H1 (cell line): ENCODE results near the gene PAX8. TPM values are rescaled to one million over a fixed set of nuclear protein-coding genes. Genes with fewer than 3 reads are reported as not detected.

ENCODE experiments used
- CTCF ChIA-PET: fragments of 300-600 bp; sonication (Branson Sonifier 250); formaldehyde crosslinking; loops from one replicate; lab custom pipeline; 2021; ENCODE audit not compliant: partially characterized antibody; lab: Charles Lee
- POLR2A ChIA-PET: fragments of 300-600 bp; sonication (Branson Sonifier 250); formaldehyde crosslinking; loops from one replicate; lab custom pipeline; 2021; ENCODE audit warnings: inconsistent platforms; ENCODE audit not compliant: partially characterized antibody; lab: Charles Lee
- DNase-seq, 2 experiments: peaks; one replicate each; pipeline versions ENCODE4 v3.0.0 to v3.0.0-alpha.2; 2010 to 2022; ENCODE audit warnings: low spot score in 2 of 2, low read depth in 1 of 2, mixed read lengths in 1 of 2
- FAIRE-seq: peaks from 2 replicates; lab custom pipeline; 2011; peaks lifted over from hg19 to GRCh38; lab: Jason Lieb, UNC
- H2AFZ ChIP-seq: 2 replicates; pipeline ENCODE4 v1.8.1; 2012; ENCODE audit warnings: low read length, inconsistent platforms
- H2AK5ac ChIP-seq: 2 replicates; pipeline ENCODE4 v1.6.1; 2013; ENCODE audit warnings: low read depth, low read length
- H2BK120ac ChIP-seq: replicated peaks from 2 replicates; pipeline ENCODE3; 2013; ENCODE audit warnings: low read depth, low read length, inconsistent platforms
- H2BK12ac ChIP-seq: 2 replicates; pipeline ENCODE4 v1.6.1; 2013; ENCODE audit warnings: low read depth, low read length
- H2BK15ac ChIP-seq: 2 replicates; pipeline ENCODE4 v1.6.1; 2013; ENCODE audit warnings: low read length
- H2BK20ac ChIP-seq: 2 replicates; pipeline ENCODE4 v1.6.1; 2013; ENCODE audit warnings: low read length
- H2BK5ac ChIP-seq: 2 replicates; pipeline ENCODE4 v1.6.1; 2013; ENCODE audit warnings: low read depth, low read length
- H3K14ac ChIP-seq: 2 replicates; pipeline ENCODE4 v1.6.1; 2013; ENCODE audit warnings: inconsistent platforms; ENCODE audit not compliant: insufficient read length
- H3K18ac ChIP-seq: 2 replicates; pipeline ENCODE4 v1.6.1; 2013; ENCODE audit warnings: low read length; ENCODE audit errors: extremely low read depth
- H3K23ac ChIP-seq: 2 replicates; pipeline ENCODE4 v1.6.1; 2013; ENCODE audit warnings: inconsistent platforms; ENCODE audit not compliant: insufficient read length
- H3K23me2 ChIP-seq: 2 replicates; pipeline ENCODE4 v1.6.1; 2013; ENCODE audit warnings: low read depth, low read length
- H3K27ac ChIP-seq: 2 replicates; pipeline ENCODE4 v1.6.1; 2011; ENCODE audit warnings: low read depth, low read length, inconsistent platforms
- H3K27me3 ChIP-seq, 4 experiments: replicated peaks in 1 of 4; 1 replicate in 1 of 4; 2 replicates in 3 of 4; pipeline versions ENCODE4 v1.6.1 to v1.8.1; 2011 to 2013; ENCODE audit warnings: low read length in 3 of 4, mild to moderate bottlenecking in 3 of 4, inconsistent platforms in 2 of 4, mixed read lengths in 2 of 4, moderate library complexity in 1 of 4; ENCODE audit not compliant: control insufficient read depth in 3 of 4, insufficient read depth in 3 of 4; ENCODE audit errors: extremely low read depth in 1 of 4
- H3K36me3 ChIP-seq, 4 experiments: 2 replicates each; pipeline versions ENCODE4 v1.6.1 to v1.8.1; 2011 to 2013; ENCODE audit warnings: mild to moderate bottlenecking in 4 of 4, low read length in 3 of 4, moderate library complexity in 2 of 4, control low read depth in 1 of 4, inconsistent platforms in 1 of 4; ENCODE audit not compliant: insufficient read depth in 4 of 4, control insufficient read depth in 2 of 4
- H3K4ac ChIP-seq: replicated peaks from 2 replicates; pipeline ENCODE3; 2013; ENCODE audit warnings: low read length, low read depth, mixed read lengths, inconsistent platforms; ENCODE audit not compliant: insufficient read length
- H3K4me1 ChIP-seq, 4 experiments: replicated peaks in 1 of 4; 1 replicate in 1 of 4; 2 replicates in 3 of 4; pipeline versions ENCODE4 v1.6.1 to v1.8.1; 2011 to 2013; ENCODE audit warnings: low read length in 3 of 4, inconsistent platforms in 2 of 4, mixed read lengths in 1 of 4; ENCODE audit not compliant: insufficient read depth in 4 of 4, control insufficient read depth in 3 of 4
- H3K4me2 ChIP-seq, 2 experiments: 2 replicates each; pipeline versions ENCODE4 v1.6.1 to v1.8.1; 2011 to 2013; ENCODE audit warnings: low read depth in 2 of 2, low read length in 2 of 2, control low read depth in 1 of 2, inconsistent platforms in 1 of 2, mild to moderate bottlenecking in 1 of 2; ENCODE audit not compliant: insufficient read depth in 1 of 2
- H3K4me3 ChIP-seq, 4 experiments: fragments of 200-600, 300-600 bp in 1 of 4; sonication (generic), shearing (Covaris generic), sonication (Bioruptor Twin) in 1 of 4; 2 replicates each; pipeline versions ENCODE4 v1.5.1 to v1.8.1; 2011 to 2016; ENCODE audit warnings: low read length in 4 of 4, low read depth in 3 of 4, control low read depth in 2 of 4, inconsistent platforms in 2 of 4, mild to moderate bottlenecking in 2 of 4, mixed read lengths in 1 of 4, moderate library complexity in 1 of 4; ENCODE audit not compliant: insufficient read depth in 2 of 4; ENCODE audit errors: extremely low read depth in 1 of 4
- H3K56ac ChIP-seq: replicated peaks from 2 replicates; pipeline ENCODE3; 2013; ENCODE audit warnings: low read depth, mild to moderate bottlenecking, mixed read lengths, low read length, inconsistent platforms; ENCODE audit not compliant: insufficient read length
- H3K79me1 ChIP-seq: 2 replicates; pipeline ENCODE4 v1.6.1; 2013; ENCODE audit warnings: low read depth, low read length, control low read depth
- H3K79me2 ChIP-seq, 2 experiments: 2 replicates each; pipeline versions ENCODE4 v1.6.1 to v1.8.1; 2012 to 2013; ENCODE audit warnings: low read length in 2 of 2, mild to moderate bottlenecking in 2 of 2, inconsistent platforms in 1 of 2; ENCODE audit not compliant: insufficient read depth in 2 of 2, control insufficient read depth in 1 of 2
- H3K9ac ChIP-seq, 4 experiments: replicated peaks in 1 of 4; 1 replicate in 1 of 4; 2 replicates in 3 of 4; pipeline versions ENCODE4 v1.6.1 to v1.8.1; 2011 to 2013; ENCODE audit warnings: low read depth in 3 of 4, low read length in 3 of 4, control low read depth in 2 of 4, mild to moderate bottlenecking in 2 of 4, moderate library complexity in 2 of 4, inconsistent platforms in 1 of 4; ENCODE audit errors: extremely low read depth in 1 of 4
- H3K9me3 ChIP-seq, 2 experiments: 2 replicates each; pipeline versions ENCODE4 v1.6.1 to v1.8.1; 2012 to 2013; ENCODE audit warnings: mild to moderate bottlenecking in 2 of 2, moderate library complexity in 2 of 2, control low read depth in 1 of 2, inconsistent platforms in 1 of 2, low read depth in 1 of 2, low read length in 1 of 2, mixed read lengths in 1 of 2; ENCODE audit not compliant: insufficient read depth in 2 of 2
- H4K20me1 ChIP-seq, 2 experiments: replicated peaks in 1 of 2; 2 replicates each; pipeline versions ENCODE3 to v1.8.1; 2011 to 2013; ENCODE audit warnings: inconsistent platforms in 2 of 2, low read length in 2 of 2, mild to moderate bottlenecking in 1 of 2; ENCODE audit not compliant: insufficient read depth in 2 of 2, control insufficient read depth in 1 of 2
- H4K5ac ChIP-seq: 2 replicates; pipeline ENCODE4 v1.6.1; 2013; ENCODE audit warnings: low read length, low read depth, mixed read lengths, inconsistent platforms; ENCODE audit not compliant: insufficient read length
- H4K8ac ChIP-seq: 2 replicates; pipeline ENCODE4 v1.8.0; 2013; ENCODE audit warnings: mild to moderate bottlenecking, moderate library complexity, low read length, inconsistent platforms; ENCODE audit not compliant: insufficient read depth; ENCODE audit errors: extremely low read depth
- H4K91ac ChIP-seq: replicated peaks from 2 replicates; pipeline ENCODE3; 2013; ENCODE audit warnings: low read length, mixed read lengths, inconsistent platforms; ENCODE audit not compliant: insufficient read length
- EZH2 ChIP-seq: fragments of 200-600 bp; sonication (generic); IDR thresholded peaks from 2 replicates; pipeline ENCODE4 v1.7.1; 2012; ENCODE audit warnings: low read depth, mild to moderate bottlenecking, moderate library complexity, low read length, inconsistent platforms; ENCODE audit not compliant: severe bottlenecking
- MAX ChIP-seq: IDR thresholded peaks from 2 replicates; pipeline ENCODE4 v1.6.1; 2012; ENCODE audit warnings: inconsistent platforms
- RNF2 ChIP-seq: fragments of 200-900, 300-1000 bp; sonication (generic); IDR thresholded peaks from 2 replicates; pipeline ENCODE4 v1.7.1; 2016; ENCODE audit warnings: borderline replicate concordance, low read depth, mild to moderate bottlenecking, antibody characterized with exemption, low read length; ENCODE audit not compliant: poor library complexity, severe bottlenecking; ENCODE audit errors: missing control alignments
- SUZ12 ChIP-seq: fragments of 200-600 bp; sonication (generic); IDR thresholded peaks from 2 replicates; pipeline ENCODE4 v1.6.1; 2012; ENCODE audit warnings: mild to moderate bottlenecking, inconsistent platforms, low read length, moderate library complexity, mixed read lengths
- WGBS, 2 experiments: shearing (Covaris generic) in 1 of 2; methylation state at CpG; one replicate each; pipeline versions ENCODE4 v1.1.6 to v1.1.7; 2013 to 2015; ENCODE audit warnings: low lambda C conversion rate in 2 of 2, mixed read lengths in 2 of 2, inconsistent platforms in 1 of 2, low coverage in 1 of 2, missing lambda C conversion rate in 1 of 2; ENCODE audit not compliant: insufficient replicate concordance in 2 of 2, insufficient coverage in 1 of 2, insufficient read length in 1 of 2; ENCODE audit errors: extremely low coverage in 1 of 2, missing lambda C conversion rate in 1 of 2; 5-methylcytosine and 5-hydroxymethylcytosine counted together
- polyA plus RNA-seq, 7 experiments: library from polyadenylated mRNA; depleted of rRNA in 3 of 7; stranded (reverse) in 5 of 7; unstranded in 2 of 7; fragments of >200 nt in 5 of 7; fragments of 200-250 nt in 2 of 7; gene quantifications; 1 replicate in 5 of 7; 2 replicates in 1 of 7; 4 replicates in 1 of 7; pipeline versions ENCODE4 v1.2.1 to v1.2.3, GENCODE V29; 2011 to 2013; ENCODE audit warnings: missing spikeins in 2 of 7, mixed read lengths in 2 of 7
- total RNA-seq: library from RNA; stranded (reverse); fragmentation: NEBNext Ultra II Directional; extraction: Animal tissue kit (Norgen Biotek cat#: 25700); gene quantifications from 2 replicates; pipeline ENCODE4 v1.2.1, GENCODE V29; 2021

PAX8 gene
- total and polyA plus RNA-seq, 2 of the 8 experiments (the other 6 are each of a cell fraction or from before 2014, with no cell fraction given), result 0.02 TPM; not detected in 1

GRCh38 chr2:113278073-113278741 lies 514 bp downstream of the PAX8 start:
- H4K20me1 ChIP-seq, result peaks cover 4 to 6% of the 10 kb centered on the region in 2 experiments
- peaks cover 2 to 11% (median 7%) of the 10 kb centered on the region in 4 experiments for H3K4me1 ChIP-seq
- ChIA-PET CTCF (interaction anchor here (0.6 to 3.4 kb wide), 9 partner anchors 14 to 1124 kb away, joined by 3 to 20 read pairs (median 4); no protein-coding TSS in a partner anchor), POLR2A (interaction anchor here (0.9 to 1.2 kb wide), 2 partner anchors 10 to 18 kb away, joined by 3 to 5 read pairs; no protein-coding TSS in a partner anchor)
- H4K91ac ChIP-seq, result no peak overlapping the region
- H2BK120ac ChIP-seq, result no peak overlapping the region
- no peak overlapping the region; the same call in 1 of the 2 replicates for H3K18ac ChIP-seq
- no peak overlapping the region for H4K5ac ChIP-seq
- no peaks in the 10 kb centered on the region for H3K79me2 ChIP-seq
- H3K36me3 ChIP-seq, result peaks cover 0 to 4% (median 0%) of the 10 kb centered on the region in 4 experiments; a peak in 1 of 8 replicates
- no peak overlapping the region for H3K27ac ChIP-seq
- no peak overlapping the region for H2BK20ac ChIP-seq
- TF ChIP-seq EZH2 (peak; percentile 96), SUZ12 (peak; percentile 95), MAX (no peak), RNF2 (peak; percentile 89)
- H2BK5ac ChIP-seq, result no peak overlapping the region
- H3K23ac ChIP-seq, result no peak overlapping the region
- 3% methylated on average over 48 of the region's 49 CpGs; no CpG with 5 or more reads in 1 of the 2 experiments for WGBS, 2 experiments
- peak overlapping the region; percentile 26 to 65 (median 59); a peak in 7 of 8 replicates for H3K4me3 ChIP-seq
- H3K14ac ChIP-seq, result no peak overlapping the region
- no peak overlapping the region for H3K4ac ChIP-seq
- H4K8ac ChIP-seq, result no peak overlapping the region
- no peak overlapping the region for H2BK12ac ChIP-seq
- FAIRE-seq (no peak), DNase-seq (peak in 1 of 2 experiments; percentile 62)
- no peak overlapping the region for H2BK15ac ChIP-seq
- peak overlapping the region; percentile 46; the same call in 1 of the 2 replicates for H2AFZ ChIP-seq
- H3K9ac ChIP-seq, result no peak overlapping the region
- H3K23me2 ChIP-seq, result peaks cover 8% of the 10 kb centered on the region; the same call in 1 of the 2 replicates
- no peak overlapping the region for H2AK5ac ChIP-seq
- peaks cover 65 to 91% (median 81%) of the 10 kb centered on the region in 4 experiments for H3K27me3 ChIP-seq
- H3K9me3 ChIP-seq, result no peaks in the 10 kb centered on the region; a peak in 1 of 4 replicates
- no peak overlapping the region for H3K56ac ChIP-seq
- H3K4me2 ChIP-seq, result peak overlapping the region; percentile 72 to 95
- H3K79me1 ChIP-seq, result no peaks in the 10 kb centered on the region
